ENCODE results near the gene RUNX3.

Gene RUNX3

GRCh38 chr1:24906760-24907490, 23.2 kb downstream of the RUNX3 start:
- Histone ChIP-seq H3K4me2 (ENCODE audit: low read length) (no peak overlapping the region), H3K79me2 (ENCODE audit: control insufficient read depth, low read length) (no peaks in the 10 kb centered on the region), H3K9me3 (ENCODE audit: control insufficient read depth, insufficient read depth, low read length) (no peaks in the 10 kb centered on the region), H3K4me1 (ENCODE audit: control insufficient read depth, low read length) (no peaks in the 10 kb centered on the region), H3K27ac (ENCODE audit: low read depth, low read length) (no peak overlapping the region), H4K20me1 (ENCODE audit: control insufficient read depth, insufficient read depth, low read depth, low read length) (no peaks in the 10 kb centered on the region), H3K36me3 (ENCODE audit: control insufficient read depth, low read length) (peaks cover 21% of the 10 kb centered on the region), H3F3A (ENCODE audit: control insufficient read depth, insufficient read depth) (no peaks in the 10 kb centered on the region), H3K4me3 (ENCODE audit: low read length) (no peak overlapping the region), H3K9me2 (replicated peaks; ENCODE audit: control insufficient read depth, low read length) (no peaks in the 10 kb centered on the region), H3K27me3 (ENCODE audit: control insufficient read depth, low read length) (no peaks in the 10 kb centered on the region)
- TF ChIP-seq CTCF (IDR thresholded peaks at IDR 0.05; ENCODE audit: low read depth, low read length, poor library complexity, severe bottlenecking) (no peak), EZH2phosphoT487 (IDR thresholded peaks at IDR 0.05; ENCODE audit: borderline replicate concordance, low read length) (no peak)

GRCh38 chr1:24905979-24906720, 23.9 kb downstream of the RUNX3 start:
- Histone ChIP-seq H3K4me3 (ENCODE audit: low read length) (no peak overlapping the region), H3K27me3 (ENCODE audit: control insufficient read depth, low read length) (no peaks in the 10 kb centered on the region), H3F3A (ENCODE audit: control insufficient read depth, insufficient read depth) (no peaks in the 10 kb centered on the region), H3K79me2 (ENCODE audit: control insufficient read depth, low read length) (no peaks in the 10 kb centered on the region), H3K4me1 (ENCODE audit: control insufficient read depth, low read length) (no peaks in the 10 kb centered on the region), H4K20me1 (ENCODE audit: control insufficient read depth, insufficient read depth, low read depth, low read length) (no peaks in the 10 kb centered on the region), H3K27ac (ENCODE audit: low read depth, low read length) (no peak overlapping the region), H3K9me3 (ENCODE audit: control insufficient read depth, insufficient read depth, low read length) (no peaks in the 10 kb centered on the region), H3K36me3 (ENCODE audit: control insufficient read depth, low read length) (peaks cover 18% of the 10 kb centered on the region), H3K9me2 (replicated peaks; ENCODE audit: control insufficient read depth, low read length) (no peaks in the 10 kb centered on the region), H3K4me2 (ENCODE audit: low read length) (no peak overlapping the region)
- TF ChIP-seq EZH2phosphoT487 (IDR thresholded peaks at IDR 0.05; ENCODE audit: borderline replicate concordance, low read length) (no peak), CTCF (IDR thresholded peaks at IDR 0.05; ENCODE audit: low read depth, low read length, poor library complexity, severe bottlenecking) (no peak)

- no peak for TF ChIP-seq CTCF (IDR thresholded peaks at IDR 0.05; ENCODE audit: low read depth, low read length, poor library complexity, severe bottlenecking)
- no peak for TF ChIP-seq EZH2phosphoT487 (IDR thresholded peaks at IDR 0.05; ENCODE audit: borderline replicate concordance, low read length)
- Histone ChIP-seq H3K27me3 (ENCODE audit: control insufficient read depth, low read length) (no peaks in the 10 kb centered on the region), H3K4me1 (ENCODE audit: control insufficient read depth, low read length) (no peaks in the 10 kb centered on the region), H3K4me3 (ENCODE audit: low read length) (no peak overlapping the region), H3K4me2 (ENCODE audit: low read length) (no peak overlapping the region), H4K20me1 (ENCODE audit: control insufficient read depth, insufficient read depth, low read depth, low read length) (no peaks in the 10 kb centered on the region), H3K79me2 (ENCODE audit: control insufficient read depth, low read length) (no peaks in the 10 kb centered on the region), H3K9me2 (replicated peaks; ENCODE audit: control insufficient read depth, low read length) (no peaks in the 10 kb centered on the region), H3F3A (ENCODE audit: control insufficient read depth, insufficient read depth) (no peaks in the 10 kb centered on the region), H3K9me3 (ENCODE audit: control insufficient read depth, insufficient read depth, low read length) (no peaks in the 10 kb centered on the region), H3K36me3 (ENCODE audit: control insufficient read depth, low read length) (peaks cover 18% of the 10 kb centered on the region), H3K27ac (ENCODE audit: low read depth, low read length) (no peak overlapping the region)
Measured at GRCh38 chr1:24905355-24905978, 24.6 kb downstream of the RUNX3 start.
